ENCODE results near the gene MFSD2B. TPM values are rescaled to one million over a fixed set of nuclear protein-coding genes. Genes with fewer than 3 reads are reported as not detected.

The MFSD2B gene
- 0.05 TPM in 1 of 2 replicates, not detected in the other for total RNA-seq (2014; rRNA removed; shearing (Covaris generic))

GRCh38 chr2:24009680-24010476 lies at the start of gene MFSD2B:
Gene MFSD2B, plus strand, starts transcription at chr2:24010085. Its CDS starts 12 bp downstream, at chr2:24010097.
- no peaks in the 10 kb centered on the region for H3K36me3 ChIP-seq
- H3K4me1 ChIP-seq: no peaks in the 10 kb centered on the region
- no peak for DNase-seq
- H3K9me3 ChIP-seq (replicated peaks): no peaks in the 10 kb centered on the region
- no peak within 1 kb of the TSS for H3K27ac ChIP-seq
- H3K4me3 ChIP-seq: no peak within 1 kb of the TSS
- H3K27me3 ChIP-seq: no peaks in the 10 kb centered on the region

DNA sequence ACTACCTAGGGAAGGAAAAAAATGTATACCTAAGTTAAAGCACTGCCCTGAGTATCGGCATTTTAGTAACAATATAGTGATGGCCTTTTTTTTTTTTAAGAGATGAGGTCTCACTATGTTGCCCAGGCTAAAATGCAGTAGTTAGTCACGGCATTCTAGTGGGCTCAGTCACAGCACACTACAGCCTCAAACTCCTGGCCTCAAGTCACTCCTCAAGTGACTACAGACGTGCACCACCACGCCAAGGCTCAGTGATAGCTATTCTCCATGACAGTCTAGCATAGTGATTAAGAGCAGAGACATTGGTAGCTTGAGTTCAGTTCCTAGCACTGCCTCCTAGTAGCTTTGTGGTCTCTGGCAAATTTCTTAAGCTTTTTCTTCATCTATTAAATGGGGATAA lies 42.0 kb upstream of the MFSD2B start:
- no peaks in the 10 kb centered on the region for H3K27me3 ChIP-seq
- no peak overlapping the region for H3K4me3 ChIP-seq
- no peaks in the 10 kb centered on the region for H3K4me1 ChIP-seq
- peaks cover 35% of the 10 kb centered on the region for H3K36me3 ChIP-seq
- DNase-seq: no peak
- H3K9me3 ChIP-seq (replicated peaks): no peaks in the 10 kb centered on the region
- no peak overlapping the region for H3K27ac ChIP-seq

GRCh38 chr2:23976883-23977282 lies 33.0 kb upstream of the MFSD2B start:
- H3K4me3 ChIP-seq: no peak overlapping the region
- H3K27me3 ChIP-seq: no peaks in the 10 kb centered on the region
- no peaks in the 10 kb centered on the region for H3K9me3 ChIP-seq (replicated peaks)
- no peaks in the 10 kb centered on the region for H3K4me1 ChIP-seq
- no peak for DNase-seq
- H3K36me3 ChIP-seq: peaks cover 47% of the 10 kb centered on the region
- H3K27ac ChIP-seq: no peak overlapping the region

GRCh38 chr2:23988371-23988770 lies 21.5 kb upstream of the MFSD2B start:
- no peaks in the 10 kb centered on the region for H3K9me3 ChIP-seq (replicated peaks)
- DNase-seq: peak in 1 of 2 experiments; percentile 35
- peaks cover 33% of the 10 kb centered on the region for H3K36me3 ChIP-seq
- H3K4me3 ChIP-seq: no peak overlapping the region
- H3K27ac ChIP-seq: no peak overlapping the region
- H3K4me1 ChIP-seq: no peaks in the 10 kb centered on the region
- H3K27me3 ChIP-seq: no peaks in the 10 kb centered on the region

DNA sequence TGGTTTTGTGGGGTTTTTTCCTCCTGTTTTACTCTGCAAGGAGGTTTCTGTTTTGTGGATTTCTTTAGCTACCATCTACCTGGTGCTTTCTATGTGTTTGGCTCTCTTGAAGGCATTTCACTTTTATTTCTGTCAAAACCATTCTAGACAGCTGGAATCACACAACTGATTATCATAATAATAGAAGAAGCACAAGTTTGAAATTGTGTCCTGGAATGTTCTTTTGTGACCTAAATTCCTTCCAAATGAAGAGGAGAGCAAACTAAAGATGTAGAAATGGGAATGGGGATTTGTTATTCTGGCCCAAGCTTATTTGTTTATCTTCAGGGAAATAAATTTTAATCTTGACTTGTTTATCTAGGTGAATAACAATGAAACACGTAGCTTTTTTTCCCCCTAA lies 17.0 kb upstream of the MFSD2B start:
- peaks cover 13% of the 10 kb centered on the region; the same call in 1 of the 2 replicates for H3K36me3 ChIP-seq
- H3K4me3 ChIP-seq: no peak overlapping the region
- H3K27me3 ChIP-seq: no peaks in the 10 kb centered on the region
- H3K4me1 ChIP-seq: no peaks in the 10 kb centered on the region
- no peak overlapping the region for H3K27ac ChIP-seq
- DNase-seq: no peak
- H3K9me3 ChIP-seq (replicated peaks): no peaks in the 10 kb centered on the region

- H3K36me3 ChIP-seq: peaks cover 15% of the 10 kb centered on the region
- H3K27me3 ChIP-seq: no peaks in the 10 kb centered on the region
- no peaks in the 10 kb centered on the region for H3K9me3 ChIP-seq (replicated peaks)
- DNase-seq: no peak
- no peak overlapping the region for H3K27ac ChIP-seq
- no peak overlapping the region for H3K4me3 ChIP-seq
- no peaks in the 10 kb centered on the region for H3K4me1 ChIP-seq
Measured at GRCh38 chr2:23993736-23994269, 16.1 kb upstream of the MFSD2B start.

DNA sequence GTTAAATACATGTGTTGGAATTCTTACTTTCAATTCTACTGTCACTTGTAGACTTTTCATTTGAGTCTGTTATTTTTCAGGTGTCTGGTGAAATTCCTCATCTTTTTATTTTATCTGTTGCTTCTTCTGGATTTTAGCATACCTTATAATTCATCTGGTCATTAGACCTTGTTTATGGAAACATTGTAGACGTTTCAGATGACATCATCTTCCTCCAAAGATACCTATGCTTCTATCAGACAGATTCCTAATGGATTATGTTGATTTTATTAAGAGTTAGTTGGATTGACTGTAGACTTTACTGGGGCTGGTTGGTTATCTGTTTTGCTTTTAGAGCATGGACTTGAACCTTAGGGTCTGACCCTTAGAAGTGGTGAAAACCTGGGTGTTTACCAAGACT lies 15.3 kb upstream of the MFSD2B start:
- H3K4me3 ChIP-seq: no peak overlapping the region
- no peaks in the 10 kb centered on the region for H3K9me3 ChIP-seq (replicated peaks)
- no peaks in the 10 kb centered on the region for H3K4me1 ChIP-seq
- no peak overlapping the region for H3K27ac ChIP-seq
- no peaks in the 10 kb centered on the region for H3K27me3 ChIP-seq
- peaks cover 22% of the 10 kb centered on the region for H3K36me3 ChIP-seq
- DNase-seq: no peak

- no peaks in the 10 kb centered on the region for H3K9me3 ChIP-seq (replicated peaks)
- H3K36me3 ChIP-seq: peaks cover 1% of the 10 kb centered on the region; the same call in 1 of the 2 replicates
- DNase-seq: no peak
- H3K27me3 ChIP-seq: no peaks in the 10 kb centered on the region
- H3K27ac ChIP-seq: no peak overlapping the region
- H3K4me3 ChIP-seq: no peak overlapping the region
- no peaks in the 10 kb centered on the region for H3K4me1 ChIP-seq
Measured at GRCh38 chr2:24007693-24008092, 2.2 kb upstream of the MFSD2B start.

DNA sequence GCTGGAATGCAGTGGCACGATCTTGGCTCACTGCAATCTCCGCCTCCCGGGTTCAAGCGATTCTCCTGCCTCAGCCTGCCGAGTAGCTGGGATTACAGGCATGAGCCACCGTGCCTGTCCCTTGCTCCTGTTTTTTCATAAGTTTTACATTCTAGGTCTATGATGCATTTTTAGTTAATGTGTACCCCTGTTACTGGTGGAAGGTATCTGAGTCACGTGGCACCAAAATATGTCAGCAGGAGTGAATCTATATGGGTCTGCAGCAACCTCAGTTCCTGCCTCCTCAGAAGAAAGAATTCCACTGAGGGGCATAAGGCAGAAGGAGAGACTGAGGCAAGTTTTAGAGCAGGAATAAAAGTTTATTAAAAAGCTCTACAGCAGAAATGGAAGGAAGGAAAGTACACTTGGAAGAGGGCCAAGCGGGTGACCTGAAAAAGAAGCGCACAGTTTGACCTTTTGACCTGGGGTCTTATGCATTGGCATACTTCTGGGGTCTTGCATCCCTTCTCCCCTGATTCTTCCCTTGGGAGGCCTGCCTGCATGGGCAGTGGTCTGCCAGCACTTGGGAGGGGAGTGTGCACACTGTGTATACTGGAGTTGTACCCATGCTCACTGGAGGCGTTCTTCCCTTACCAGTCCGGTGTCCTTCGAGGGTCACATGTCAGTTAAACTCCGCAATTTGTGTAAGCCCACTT lies 1.1 kb upstream of the MFSD2B start:
- Histone ChIP-seq H3K4me3 (no peak overlapping the region), H3K27ac (no peak overlapping the region), H3K4me1 (no peaks in the 10 kb centered on the region), H3K27me3 (no peaks in the 10 kb centered on the region), H3K9me3 (replicated peaks) (no peaks in the 10 kb centered on the region), H3K36me3 (no peaks in the 10 kb centered on the region)
- DNase-seq: no peak

- no peak for DNase-seq
- Histone ChIP-seq H3K9me3 (replicated peaks) (no peaks in the 10 kb centered on the region), H3K4me3 (no peak overlapping the region)
Measured at GRCh38 chr2:24009367-24009679, 562 bp upstream of the MFSD2B start.

GRCh38 chr2:24010477-24011249 lies 778 bp downstream of the MFSD2B start:
- Histone ChIP-seq H3K4me3 (no peak overlapping the region), H3K36me3 (no peaks in the 10 kb centered on the region), H3K27ac (no peak overlapping the region), H3K27me3 (no peaks in the 10 kb centered on the region), H3K9me3 (replicated peaks) (no peaks in the 10 kb centered on the region), H3K4me1 (peaks cover under 1% of the 10 kb centered on the region; the same call in 1 of the 2 replicates)
- DNase-seq: no peak

More at GRCh38 chr2:24009367-24009679, 562 bp upstream of the MFSD2B start:
- Histone ChIP-seq H3K27me3 (no peaks in the 10 kb centered on the region), H3K36me3 (no peaks in the 10 kb centered on the region), H3K27ac (no peak overlapping the region), H3K4me1 (no peaks in the 10 kb centered on the region)

- Histone ChIP-seq H3K27ac (no peak overlapping the region), H3K27me3 (no peaks in the 10 kb centered on the region), H3K9me3 (replicated peaks) (no peaks in the 10 kb centered on the region), H3K4me1 (peaks cover 2% of the 10 kb centered on the region; the same call in 1 of the 2 replicates), H3K4me3 (no peak overlapping the region), H3K36me3 (no peaks in the 10 kb centered on the region)
- no peak for DNase-seq
Measured at GRCh38 chr2:24011250-24012104, 1.6 kb downstream of the MFSD2B start.

- H3K27me3 ChIP-seq: no peaks in the 10 kb centered on the region
- no peak overlapping the region for H3K4me3 ChIP-seq
- DNase-seq: no peak
- no peak overlapping the region for H3K27ac ChIP-seq
- no peaks in the 10 kb centered on the region for H3K9me3 ChIP-seq (replicated peaks)
- no peaks in the 10 kb centered on the region for H3K36me3 ChIP-seq
- peaks cover 2% of the 10 kb centered on the region; the same call in 1 of the 2 replicates for H3K4me1 ChIP-seq
Measured at GRCh38 chr2:24012521-24013188, 2.8 kb downstream of the MFSD2B start.
